Measurements from ENCODE around the gene OXA1L.
"Not testable (repeated sequence)": the region's sequence is repeated elsewhere in the genome, so short reads cannot be mapped to it uniquely, and the experiment has no call there.

GRCh38 chr14:22757972-22758650, 8.4 kb upstream of the OXA1L start:
- TF ChIP-seq POLR2A, POLR2AphosphoS5, TAF1 (IDR thresholded peaks at IDR 0.05; ENCODE audit: low read depth, low read length): not testable (repeated sequence)

Measured in GM12891 (cell line).